ENCODE measurements around the gene PABPC1L. TPM values are rescaled to one million over a fixed set of nuclear protein-coding genes. Genes with fewer than 3 reads are reported as not detected.

The PABPC1L gene
- total RNA-seq, 1 experiment from 2014 or later = 90.7 TPM

GRCh38 chr20:44948107-44948506 is 38.2 kb downstream of the PABPC1L start (continued):
- no peak for TF ChIP-seq ERG (CRISPR knock-in tag; IDR thresholded peaks at IDR 0.05)

DNA sequence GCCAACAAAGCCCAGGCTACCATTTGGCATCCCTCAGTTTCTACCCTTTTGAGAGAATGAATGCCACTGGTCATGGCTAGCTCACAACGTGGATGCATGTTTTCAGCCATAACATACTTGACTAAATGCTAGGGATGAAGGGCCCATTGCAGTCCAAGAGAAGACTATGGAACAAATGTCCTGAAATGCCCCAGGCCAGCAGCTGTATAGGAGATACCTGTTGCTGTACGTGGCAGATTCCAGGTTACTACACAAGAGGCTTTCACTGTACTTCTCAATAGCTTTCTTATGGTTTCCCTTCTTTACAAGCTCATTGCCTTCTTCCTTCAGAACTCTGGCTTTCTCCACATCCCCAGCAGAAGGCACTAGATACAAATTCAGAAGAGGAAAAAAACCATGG is 38.7 kb downstream of the PABPC1L start:
- CTCF ChIA-PET = no interaction called here
- no peak for ATAC-seq
- Mint-ChIP-seq H3K4me3 (no peak overlapping the region), H3K27me3 (ENCODE audit: low read depth) (no peaks in the 10 kb centered on the region), H3K36me3 (peaks cover 73% of the 10 kb centered on the region), H3K9me3 (no peaks in the 10 kb centered on the region), H3K4me1 (no peaks in the 10 kb centered on the region), H3K27ac (no peak overlapping the region)
- DNase-seq (ENCODE audit: low spot score) = no peak
- POLR2A ChIA-PET = no interaction called here
- no peak for TF ChIP-seq ZNF416 (CRISPR knock-in tag; IDR thresholded peaks at IDR 0.05)
- TF ChIP-seq, protein P1, sequence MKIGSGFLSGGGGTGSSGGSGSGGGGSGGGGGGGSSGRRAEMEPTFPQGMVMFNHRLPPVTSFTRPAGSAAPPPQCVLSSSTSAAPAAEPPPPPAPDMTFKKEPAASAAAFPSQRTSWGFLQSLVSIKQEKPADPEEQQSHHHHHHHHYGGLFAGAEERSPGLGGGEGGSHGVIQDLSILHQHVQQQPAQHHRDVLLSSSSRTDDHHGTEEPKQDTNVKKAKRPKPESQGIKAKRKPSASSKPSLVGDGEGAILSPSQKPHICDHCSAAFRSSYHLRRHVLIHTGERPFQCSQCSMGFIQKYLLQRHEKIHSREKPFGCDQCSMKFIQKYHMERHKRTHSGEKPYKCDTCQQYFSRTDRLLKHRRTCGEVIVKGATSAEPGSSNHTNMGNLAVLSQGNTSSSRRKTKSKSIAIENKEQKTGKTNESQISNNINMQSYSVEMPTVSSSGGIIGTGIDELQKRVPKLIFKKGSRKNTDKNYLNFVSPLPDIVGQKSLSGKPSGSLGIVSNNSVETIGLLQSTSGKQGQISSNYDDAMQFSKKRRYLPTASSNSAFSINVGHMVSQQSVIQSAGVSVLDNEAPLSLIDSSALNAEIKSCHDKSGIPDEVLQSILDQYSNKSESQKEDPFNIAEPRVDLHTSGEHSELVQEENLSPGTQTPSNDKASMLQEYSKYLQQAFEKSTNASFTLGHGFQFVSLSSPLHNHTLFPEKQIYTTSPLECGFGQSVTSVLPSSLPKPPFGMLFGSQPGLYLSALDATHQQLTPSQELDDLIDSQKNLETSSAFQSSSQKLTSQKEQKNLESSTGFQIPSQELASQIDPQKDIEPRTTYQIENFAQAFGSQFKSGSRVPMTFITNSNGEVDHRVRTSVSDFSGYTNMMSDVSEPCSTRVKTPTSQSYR (CRISPR knock-in tag; IDR thresholded peaks at IDR 0.05) = no peak
- no peak for TF ChIP-seq MYBL2 (CRISPR knock-in tag; IDR thresholded peaks at IDR 0.05)
- TF ChIP-seq FOXJ3 (CRISPR knock-in tag; IDR thresholded peaks at IDR 0.05; ENCODE audit: borderline replicate concordance) = no peak
- TF ChIP-seq IRF2 (CRISPR knock-in tag; IDR thresholded peaks at IDR 0.05; ENCODE audit: borderline replicate concordance, low read depth) = no peak
- TF ChIP-seq ATF1 (CRISPR knock-in tag; IDR thresholded peaks at IDR 0.05) = no peak
- TF ChIP-seq, protein P2, sequence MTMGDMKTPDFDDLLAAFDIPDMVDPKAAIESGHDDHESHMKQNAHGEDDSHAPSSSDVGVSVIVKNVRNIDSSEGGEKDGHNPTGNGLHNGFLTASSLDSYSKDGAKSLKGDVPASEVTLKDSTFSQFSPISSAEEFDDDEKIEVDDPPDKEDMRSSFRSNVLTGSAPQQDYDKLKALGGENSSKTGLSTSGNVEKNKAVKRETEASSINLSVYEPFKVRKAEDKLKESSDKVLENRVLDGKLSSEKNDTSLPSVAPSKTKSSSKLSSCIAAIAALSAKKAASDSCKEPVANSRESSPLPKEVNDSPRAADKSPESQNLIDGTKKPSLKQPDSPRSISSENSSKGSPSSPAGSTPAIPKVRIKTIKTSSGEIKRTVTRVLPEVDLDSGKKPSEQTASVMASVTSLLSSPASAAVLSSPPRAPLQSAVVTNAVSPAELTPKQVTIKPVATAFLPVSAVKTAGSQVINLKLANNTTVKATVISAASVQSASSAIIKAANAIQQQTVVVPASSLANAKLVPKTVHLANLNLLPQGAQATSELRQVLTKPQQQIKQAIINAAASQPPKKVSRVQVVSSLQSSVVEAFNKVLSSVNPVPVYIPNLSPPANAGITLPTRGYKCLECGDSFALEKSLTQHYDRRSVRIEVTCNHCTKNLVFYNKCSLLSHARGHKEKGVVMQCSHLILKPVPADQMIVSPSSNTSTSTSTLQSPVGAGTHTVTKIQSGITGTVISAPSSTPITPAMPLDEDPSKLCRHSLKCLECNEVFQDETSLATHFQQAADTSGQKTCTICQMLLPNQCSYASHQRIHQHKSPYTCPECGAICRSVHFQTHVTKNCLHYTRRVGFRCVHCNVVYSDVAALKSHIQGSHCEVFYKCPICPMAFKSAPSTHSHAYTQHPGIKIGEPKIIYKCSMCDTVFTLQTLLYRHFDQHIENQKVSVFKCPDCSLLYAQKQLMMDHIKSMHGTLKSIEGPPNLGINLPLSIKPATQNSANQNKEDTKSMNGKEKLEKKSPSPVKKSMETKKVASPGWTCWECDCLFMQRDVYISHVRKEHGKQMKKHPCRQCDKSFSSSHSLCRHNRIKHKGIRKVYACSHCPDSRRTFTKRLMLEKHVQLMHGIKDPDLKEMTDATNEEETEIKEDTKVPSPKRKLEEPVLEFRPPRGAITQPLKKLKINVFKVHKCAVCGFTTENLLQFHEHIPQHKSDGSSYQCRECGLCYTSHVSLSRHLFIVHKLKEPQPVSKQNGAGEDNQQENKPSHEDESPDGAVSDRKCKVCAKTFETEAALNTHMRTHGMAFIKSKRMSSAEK (CRISPR knock-in tag; IDR thresholded peaks at IDR 0.05; ENCODE audit: borderline replicate concordance) = no peak
- no peak for TF ChIP-seq CREM (CRISPR knock-in tag; IDR thresholded peaks at IDR 0.05)
- no peak for TF ChIP-seq ZNF121 (CRISPR knock-in tag; IDR thresholded peaks at IDR 0.05)
- no peak for TF ChIP-seq GRHL2 (CRISPR knock-in tag; IDR thresholded peaks at IDR 0.05; ENCODE audit: insufficient replicate concordance, severe bottlenecking)
- no peak for TF ChIP-seq ZNF317 (CRISPR knock-in tag; IDR thresholded peaks at IDR 0.05; ENCODE audit: borderline replicate concordance, low read depth)
- TF ChIP-seq ZNF671 (CRISPR knock-in tag; IDR thresholded peaks at IDR 0.05) = no peak
- no peak for TF ChIP-seq ERG (CRISPR knock-in tag; IDR thresholded peaks at IDR 0.05)
- TF ChIP-seq, protein P3, sequence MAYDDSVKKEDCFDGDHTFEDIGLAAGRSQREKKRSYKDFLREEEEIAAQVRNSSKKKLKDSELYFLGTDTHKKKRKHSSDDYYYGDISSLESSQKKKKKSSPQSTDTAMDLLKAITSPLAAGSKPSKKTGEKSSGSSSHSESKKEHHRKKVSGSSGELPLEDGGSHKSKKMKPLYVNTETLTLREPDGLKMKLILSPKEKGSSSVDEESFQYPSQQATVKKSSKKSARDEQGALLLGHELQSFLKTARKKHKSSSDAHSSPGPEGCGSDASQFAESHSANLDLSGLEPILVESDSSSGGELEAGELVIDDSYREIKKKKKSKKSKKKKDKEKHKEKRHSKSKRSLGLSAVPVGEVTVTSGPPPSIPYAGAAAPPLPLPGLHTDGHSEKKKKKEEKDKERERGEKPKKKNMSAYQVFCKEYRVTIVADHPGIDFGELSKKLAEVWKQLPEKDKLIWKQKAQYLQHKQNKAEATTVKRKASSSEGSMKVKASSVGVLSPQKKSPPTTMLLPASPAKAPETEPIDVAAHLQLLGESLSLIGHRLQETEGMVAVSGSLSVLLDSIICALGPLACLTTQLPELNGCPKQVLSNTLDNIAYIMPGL (CRISPR knock-in tag; IDR thresholded peaks at IDR 0.05) = no peak
- TF ChIP-seq KAT7 (CRISPR knock-in tag; IDR thresholded peaks at IDR 0.05; ENCODE audit: borderline replicate concordance) = no peak
- no peak for TF ChIP-seq SOX15 (CRISPR knock-in tag; IDR thresholded peaks at IDR 0.05)

Data from WTC11 (cell line).